HG02870 (cell line): ENCODE measurements around the gene ACCSL.

Source experiments
- ATAC-seq: cut with Tn5 transposase; IDR thresholded peaks from one replicate; pipeline ENCODE4 v1.9.1; 2021; ENCODE audit warnings: mild to moderate bottlenecking, moderate library complexity; ENCODE audit not compliant: unreplicated experiment

ACCSL gene

GRCh38 chr11:44047931-44048431 is at the start of gene ACCSL:
TSS of gene ACCSL (plus strand) at chr11:44047981. CDS start at chr11:44048037, 56 bp downstream.
- no peak for ATAC-seq

GRCh38 chr11:43998308-43998707 is 49.5 kb upstream of the ACCSL start:
- no peak for ATAC-seq

GRCh38 chr11:44000731-44001130 is 47.0 kb upstream of the ACCSL start:
- no peak for ATAC-seq

- ATAC-seq = no peak
Measured at GRCh38 chr11:44002191-44003093, 45.3 kb upstream of the ACCSL start.

GRCh38 chr11:44003736-44004451 is 43.9 kb upstream of the ACCSL start:
- ATAC-seq = no peak

GRCh38 chr11:44004452-44005062 is 43.2 kb upstream of the ACCSL start:
- ATAC-seq = no peak

GRCh38 chr11:44005063-44005701 is 42.6 kb upstream of the ACCSL start:
- no peak for ATAC-seq

GRCh38 chr11:44005956-44006355 is 41.8 kb upstream of the ACCSL start:
- no peak for ATAC-seq

GRCh38 chr11:44006917-44007361 is 40.8 kb upstream of the ACCSL start:
- no peak for ATAC-seq

GRCh38 chr11:44007481-44008087 is 40.2 kb upstream of the ACCSL start:
- no peak for ATAC-seq

GRCh38 chr11:44008088-44008501 is 39.7 kb upstream of the ACCSL start:
- no peak for ATAC-seq

GRCh38 chr11:44008698-44009097 is 39.1 kb upstream of the ACCSL start:
- ATAC-seq = no peak

- no peak for ATAC-seq
Measured at GRCh38 chr11:44010789-44011251, 37.0 kb upstream of the ACCSL start.

- ATAC-seq = no peak
Measured at GRCh38 chr11:44011797-44012196, 36.0 kb upstream of the ACCSL start.

GRCh38 chr11:44014968-44015623 is 32.7 kb upstream of the ACCSL start:
- ATAC-seq = no peak

GRCh38 chr11:44015624-44016007 is 32.2 kb upstream of the ACCSL start:
- ATAC-seq = no peak

- ATAC-seq = no peak
Measured at GRCh38 chr11:44016131-44016530, 31.6 kb upstream of the ACCSL start.

- ATAC-seq = no peak
Measured at GRCh38 chr11:44016546-44017442, 31.0 kb upstream of the ACCSL start.
